K562 (cell line): ENCODE measurements around the gene RHO. TPM values are rescaled to one million over a fixed set of nuclear protein-coding genes. Genes with fewer than 3 reads are reported as not detected.
"Not testable (repeated sequence)": the region's sequence is repeated elsewhere in the genome, so short reads cannot be mapped to it uniquely, and the experiment has no call there.

Source experiments
- ATAC-seq: fragments of 200-7000 bp; cut with Tn5 transposase; 3 replicates; pipeline ENCODE4 v1.9.1; 2020; ENCODE audit warnings: moderate library complexity
- BruUV-seq: library from RNA; stranded (reverse); fragments of 400-500 nt; replicated peaks from 2 replicates; lab custom pipeline; 2021; lab: Mats Ljungman, UMichigan
- CTCF ChIA-PET: fragments of 300-600 bp; formaldehyde crosslinking; extraction: SDS; loops from one replicate; lab custom pipeline; 2021; ENCODE audit warnings: low intra/inter-chr PET ratio; lab: Yijun Ruan, JAX
- POLR2A ChIA-PET: fragments of 300-600, 350-650 bp; sonication (Branson Sonifier 250); formaldehyde crosslinking; extraction: SDS; loops from one replicate; lab custom pipeline; 2021; ENCODE audit warnings: antibody characterized with exemption, inconsistent platforms; lab: Yijun Ruan, JAX
- DNase-seq, 4 experiments: peaks; one replicate each; pipeline versions ENCODE4 v3.0.0 to v3.0.0-alpha.2; 2011 to 2018; ENCODE audit warnings: low spot score in 3 of 4, mixed read lengths in 3 of 4; ENCODE audit errors: extremely low read depth in 1 of 4
- FAIRE-seq: peaks from 2 replicates; lab custom pipeline; 2011; peaks lifted over from hg19 to GRCh38; lab: Jason Lieb, UNC
- H2AFZ ChIP-seq: 2 replicates; pipeline ENCODE4 v1.6.0; 2011; ENCODE audit warnings: low read depth, low read length, control low read depth, inconsistent platforms
- H3K27ac ChIP-seq: fragments of 200-600 bp; 3 replicates; pipeline ENCODE4 v1.8.0; 2011; ENCODE audit warnings: low read depth, mild to moderate bottlenecking, control low read depth, inconsistent platforms, low read length, moderate library complexity, mixed read lengths; ENCODE audit errors: extremely low read depth
- H3K27me3 ChIP-seq, 2 experiments: fragments of 300-600 bp in 1 of 2; 2 replicates in 1 of 2; 3 replicates in 1 of 2; pipeline versions ENCODE4 v1.6.0 to v1.8.0; 2011; ENCODE audit warnings: inconsistent platforms in 2 of 2, low read length in 2 of 2, mild to moderate bottlenecking in 1 of 2, mixed read lengths in 1 of 2, moderate library complexity in 1 of 2; ENCODE audit not compliant: control insufficient read depth in 2 of 2, insufficient read depth in 2 of 2
- H3K36me3 ChIP-seq: fragments of 300-600 bp; 3 replicates; pipeline ENCODE4 v1.8.0; 2011; ENCODE audit warnings: mild to moderate bottlenecking, low read length, inconsistent platforms; ENCODE audit not compliant: control insufficient read depth, insufficient read depth
- H3K4me1 ChIP-seq, 2 experiments: fragments of 200-600 bp in 1 of 2; replicated peaks in 1 of 2; 2 replicates in 1 of 2; 3 replicates in 1 of 2; pipeline versions ENCODE4 v1.5.1 to v1.8.0; 2011; ENCODE audit warnings: inconsistent platforms in 2 of 2, low read length in 2 of 2, mild to moderate bottlenecking in 1 of 2, mixed read lengths in 1 of 2, moderate library complexity in 1 of 2; ENCODE audit not compliant: control insufficient read depth in 2 of 2, insufficient read depth in 2 of 2
- H3K4me2 ChIP-seq: 2 replicates; pipeline ENCODE4 v1.6.1; 2011; ENCODE audit warnings: low read length, control low read depth, inconsistent platforms, mixed read lengths; ENCODE audit not compliant: insufficient read depth
- H3K4me3 ChIP-seq: fragments of 200-600 bp; sonication (generic), shearing (Covaris generic); 2 replicates; pipeline ENCODE4 v1.5.1; 2016; ENCODE audit warnings: control low read depth, inconsistent platforms
- H3K79me2 ChIP-seq: fragments of 200-600 bp; 3 replicates; pipeline ENCODE4 v1.8.0; 2011; ENCODE audit warnings: low read length, inconsistent platforms; ENCODE audit not compliant: control insufficient read depth, insufficient read depth
- H3K9ac ChIP-seq, 2 experiments: 2 replicates each; pipeline versions ENCODE4 v1.6.0 to v1.6.1; 2011; ENCODE audit warnings: low read depth in 2 of 2, low read length in 2 of 2, control low read depth in 1 of 2, inconsistent platforms in 1 of 2, mild to moderate bottlenecking in 1 of 2, mixed read lengths in 1 of 2; ENCODE audit not compliant: insufficient read depth in 1 of 2
- H3K9me1 ChIP-seq: one replicate; pipeline ENCODE4 v1.6.0; 2011; ENCODE audit warnings: inconsistent platforms, mild to moderate bottlenecking, low read length, moderate library complexity; ENCODE audit not compliant: control insufficient read depth, insufficient read depth
- H3K9me3 ChIP-seq: replicated peaks from 2 replicates; pipeline ENCODE4 v1.5.1; 2011; ENCODE audit warnings: low read depth, low read length, inconsistent platforms; ENCODE audit not compliant: control insufficient read depth, insufficient read depth
- H4K20me1 ChIP-seq: replicated peaks from 2 replicates; pipeline ENCODE4 v1.6.1; 2011; ENCODE audit warnings: low read length, inconsistent platforms, mixed read lengths; ENCODE audit not compliant: control insufficient read depth, insufficient read depth
- EP300 ChIP-seq: IDR thresholded peaks from 2 replicates; pipeline ENCODE4 v1.6.1; 2012; ENCODE audit warnings: low read length, improper control_type of control experiment
- ZNF324 ChIP-seq: fragments of 250-450 bp; sonication (Bioruptor Pico); IDR thresholded peaks from 2 replicates; pipeline ENCODE4 v1.4.0; 2020; ENCODE audit warnings: mild to moderate bottlenecking
- ZNF644 ChIP-seq: fragments of 200-800 bp; sonication (Bioruptor generic); IDR thresholded peaks from 2 replicates; pipeline ENCODE4 v1.6.1; 2016; ENCODE audit warnings: low read depth, missing genetic modification characterization, missing compliant biosample characterization
- WGBS: fragments of 100-300 bp; shearing (Covaris generic); methylation state at CpG from one replicate; pipeline ENCODE4 v1.1.6; 2016; ENCODE audit warnings: low coverage, mixed read lengths; ENCODE audit not compliant: insufficient coverage; ENCODE audit errors: missing lambda C conversion rate; 5-methylcytosine and 5-hydroxymethylcytosine counted together
- in situ Hi-C: fragments of 300-500 bp; cut with MboI; formaldehyde crosslinking; loops from 4 replicates; pipeline ENCODE4 v1.15.0; 2018; ENCODE audit warnings: inconsistent platforms, mixed read lengths
- intact Hi-C: fragments of 100-400 bp; cut with micrococcal nuclease; formaldehyde crosslinking; loops from 2 replicates; pipeline ENCODE4 v1.14.2; 2022
- polyA plus RNA-seq, 8 experiments: library from polyadenylated mRNA; depleted of rRNA in 4 of 8; stranded (reverse) in 5 of 8; unstranded in 3 of 8; fragments of >200 nt; fragmentation: Nextera tagmentation in 2 of 8; fragmentation: Illumina TruSeq in 1 of 8; extraction: Ambion mirVana in 2 of 8; extraction: Trizol in 1 of 8; gene quantifications; 2 replicates each; pipeline versions ENCODE4 v1.2.1 to v1.2.3, GENCODE V29; 2011 to 2014; ENCODE audit warnings: inconsistent platforms in 1 of 8, missing spikeins in 1 of 8
- total RNA-seq, 7 experiments: library from RNA; depleted of rRNA in 6 of 7; stranded (reverse); fragments of >200 nt in 6 of 7; fragmentation: Illumina TruSeq in 2 of 7; extraction: Trizol in 2 of 7; gene quantifications; 2 replicates each; pipeline versions ENCODE4 v1.2.1 to v1.2.3, GENCODE V29; 2011 to 2021; ENCODE audit warnings: low replicate concordance in 1 of 7
- TF ChIP-seq, protein P1 (sequence below): fragments of 450-650 bp; IDR thresholded peaks from 2 replicates; pipeline ENCODE4 v1.6.1; 2017; ENCODE audit warnings: antibody characterized with exemption, mild to moderate bottlenecking

RHO gene
- total and polyA plus RNA-seq, 9 of the 15 experiments (the other 6 are each of a cell fraction or from before 2014, with no cell fraction given): not detected

DNA sequence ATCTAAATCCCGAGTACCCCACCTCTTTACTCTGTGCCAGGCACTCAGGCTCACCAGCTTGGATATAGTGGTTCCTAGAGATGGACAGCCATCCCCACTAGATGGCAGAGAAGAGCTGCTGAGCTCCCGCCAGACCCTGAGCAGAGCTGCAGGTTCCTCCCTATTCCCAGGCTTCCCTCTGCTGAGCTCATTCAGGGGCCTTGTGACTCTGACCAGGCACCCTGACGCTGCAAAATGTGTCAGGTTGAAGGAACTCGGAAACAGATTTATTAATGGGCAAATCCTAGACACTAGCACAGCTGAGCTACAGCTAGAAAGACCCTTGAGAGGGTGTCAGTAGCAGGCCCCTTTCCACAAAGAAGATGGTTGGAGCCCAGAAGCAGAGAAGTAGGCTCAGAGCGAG is 38.2 kb upstream of the RHO start (continued):
- TF ChIP-seq, protein P1, sequence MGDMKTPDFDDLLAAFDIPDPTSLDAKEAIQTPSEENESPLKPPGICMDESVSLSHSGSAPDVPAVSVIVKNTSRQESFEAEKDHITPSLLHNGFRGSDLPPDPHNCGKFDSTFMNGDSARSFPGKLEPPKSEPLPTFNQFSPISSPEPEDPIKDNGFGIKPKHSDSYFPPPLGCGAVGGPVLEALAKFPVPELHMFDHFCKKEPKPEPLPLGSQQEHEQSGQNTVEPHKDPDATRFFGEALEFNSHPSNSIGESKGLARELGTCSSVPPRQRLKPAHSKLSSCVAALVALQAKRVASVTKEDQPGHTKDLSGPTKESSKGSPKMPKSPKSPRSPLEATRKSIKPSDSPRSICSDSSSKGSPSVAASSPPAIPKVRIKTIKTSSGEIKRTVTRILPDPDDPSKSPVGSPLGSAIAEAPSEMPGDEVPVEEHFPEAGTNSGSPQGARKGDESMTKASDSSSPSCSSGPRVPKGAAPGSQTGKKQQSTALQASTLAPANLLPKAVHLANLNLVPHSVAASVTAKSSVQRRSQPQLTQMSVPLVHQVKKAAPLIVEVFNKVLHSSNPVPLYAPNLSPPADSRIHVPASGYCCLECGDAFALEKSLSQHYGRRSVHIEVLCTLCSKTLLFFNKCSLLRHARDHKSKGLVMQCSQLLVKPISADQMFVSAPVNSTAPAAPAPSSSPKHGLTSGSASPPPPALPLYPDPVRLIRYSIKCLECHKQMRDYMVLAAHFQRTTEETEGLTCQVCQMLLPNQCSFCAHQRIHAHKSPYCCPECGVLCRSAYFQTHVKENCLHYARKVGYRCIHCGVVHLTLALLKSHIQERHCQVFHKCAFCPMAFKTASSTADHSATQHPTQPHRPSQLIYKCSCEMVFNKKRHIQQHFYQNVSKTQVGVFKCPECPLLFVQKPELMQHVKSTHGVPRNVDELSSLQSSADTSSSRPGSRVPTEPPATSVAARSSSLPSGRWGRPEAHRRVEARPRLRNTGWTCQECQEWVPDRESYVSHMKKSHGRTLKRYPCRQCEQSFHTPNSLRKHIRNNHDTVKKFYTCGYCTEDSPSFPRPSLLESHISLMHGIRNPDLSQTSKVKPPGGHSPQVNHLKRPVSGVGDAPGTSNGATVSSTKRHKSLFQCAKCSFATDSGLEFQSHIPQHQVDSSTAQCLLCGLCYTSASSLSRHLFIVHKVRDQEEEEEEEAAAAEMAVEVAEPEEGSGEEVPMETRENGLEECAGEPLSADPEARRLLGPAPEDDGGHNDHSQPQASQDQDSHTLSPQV: 0 out of 2 replicates have a peak, but pooled peaks have one; percentile 56
- TF ChIP-seq EP300 (peak; percentile 56), ZNF324 (CRISPR knock-in tag) (no peak), ZNF644 (tag) (no peak)

DNA sequence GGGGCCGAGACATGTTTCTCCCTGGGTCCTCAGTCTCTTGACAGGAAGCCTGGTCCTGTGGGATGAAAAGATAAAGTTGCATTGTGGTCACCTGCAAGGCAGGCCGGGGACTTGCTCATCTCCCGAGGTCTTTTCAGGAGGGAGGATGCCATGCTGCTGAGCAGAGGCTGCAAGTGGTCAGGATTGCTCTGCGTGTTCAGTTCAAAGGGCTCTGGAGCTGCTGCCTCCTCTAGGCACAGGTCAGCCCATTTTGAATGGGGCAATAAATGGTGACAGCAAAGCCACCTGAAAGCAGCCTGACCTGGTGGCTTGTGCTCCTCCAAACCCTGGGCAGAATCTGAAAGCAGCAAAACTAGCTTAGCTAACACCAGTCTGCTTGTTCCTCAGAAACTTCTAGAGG is 37.4 kb upstream of the RHO start:
- not testable (repeated sequence) for H3K36me3 ChIP-seq, DNase-seq, BruUV-seq, ATAC-seq, H3K9me3 ChIP-seq, H3K4me3 ChIP-seq, H3K27me3 ChIP-seq, H3K4me1 ChIP-seq, H4K20me1 ChIP-seq, H2AFZ ChIP-seq, H3K79me2 ChIP-seq, H3K9ac ChIP-seq, H3K27ac ChIP-seq, H3K9me1 ChIP-seq, H3K4me2 ChIP-seq
- in situ Hi-C loops (loop anchor here (10.0 kb wide), 1 partner anchor 444 kb away; no protein-coding TSS in a partner anchor), intact Hi-C loops (loop anchor here (2.0 to 10.0 kb wide), 3 partner anchors 108 to 444 kb away; no protein-coding TSS in a partner anchor)
- 46% methylated on average over 3 of the region's 4 CpGs for WGBS
- CTCF ChIA-PET: interaction anchor here (0.7 kb wide), 1 partner anchor 334 kb away, joined by 4 read pairs; no protein-coding TSS in a partner anchor
- FAIRE-seq: peak; percentile 40
- POLR2A ChIA-PET: interaction anchor here (0.6 to 1.4 kb wide), 3 partner anchors 51 to 308 kb away, joined by 3 to 4 read pairs (median 3); partner anchors contain the start of genes IFT122 and MBD4
